Inflammatory macrophage (primary cell): ENCODE results near the gene AHCYL1.
A peak's percentile ranks its signal among the peaks of the same experiment; 100 is the strongest.

ENCODE experiments used
- DNase-seq, 2 donors: peaks; one replicate each; pipeline ENCODE4 v3.0.0-alpha.2; 2020 to 2022

The AHCYL1 gene

DNA sequence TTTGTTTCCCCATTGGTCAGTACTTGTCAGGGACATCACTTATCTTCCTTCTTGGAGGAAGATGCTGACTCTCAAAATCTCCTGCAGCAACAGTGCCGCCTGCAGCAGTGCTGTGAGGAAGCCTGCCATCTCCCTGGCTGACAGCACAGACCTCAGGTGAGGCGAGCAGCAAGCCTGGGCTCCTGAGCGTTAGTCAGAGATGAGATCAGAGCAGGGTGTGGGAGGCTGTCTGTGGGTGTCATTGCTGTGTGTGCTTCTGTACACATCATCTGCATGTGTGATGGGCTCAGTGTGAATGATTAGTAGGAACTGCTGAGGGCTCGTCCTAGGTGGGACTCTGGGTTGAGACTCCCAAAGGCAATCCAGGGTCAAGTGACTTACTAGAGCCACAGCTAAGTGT lies 56.0 kb downstream of the AHCYL1 start:
- DNase-seq, result peak; percentile 52 to 82

DNA sequence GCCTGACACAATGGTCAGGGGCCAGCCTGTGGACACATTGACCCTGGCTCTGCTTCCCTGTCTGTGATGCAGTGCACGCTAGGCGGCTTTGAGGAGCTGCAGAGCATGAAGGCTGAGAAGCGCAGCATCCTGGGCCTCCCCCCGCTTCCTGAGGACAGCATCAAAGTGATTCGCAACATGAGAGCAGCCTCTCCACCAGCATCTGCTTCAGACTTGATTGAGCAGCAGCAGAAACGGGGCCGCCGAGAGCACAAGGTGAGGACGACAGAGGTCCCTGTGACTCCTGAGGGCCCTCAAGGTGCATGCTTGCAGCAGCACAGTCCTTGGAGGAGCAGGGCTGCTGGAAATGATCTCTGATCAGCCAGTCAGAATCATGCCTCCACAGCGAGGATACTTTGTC lies 58.5 kb downstream of the AHCYL1 start:
- DNase-seq, result no peak

DNA sequence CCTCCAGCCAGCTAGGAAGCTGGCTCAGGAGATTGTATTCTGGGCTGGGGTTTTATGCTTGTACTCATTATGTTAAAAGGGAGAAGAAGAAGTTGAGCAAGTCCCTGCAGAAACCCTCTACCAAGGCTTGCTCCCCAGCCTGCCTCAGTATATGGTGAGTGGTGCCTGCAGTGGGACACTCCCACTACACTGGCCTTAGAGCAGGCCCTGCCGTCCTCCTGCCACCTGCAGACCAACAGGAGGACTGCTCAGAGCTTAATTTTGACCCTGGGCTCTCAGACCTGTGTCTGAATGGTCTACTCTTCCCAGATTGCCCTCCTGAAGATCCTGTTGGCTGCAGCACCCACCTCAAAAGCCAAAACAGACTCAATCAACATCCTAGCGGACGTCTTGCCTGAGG lies 62.9 kb downstream of the AHCYL1 start:
- no peak for DNase-seq

DNA sequence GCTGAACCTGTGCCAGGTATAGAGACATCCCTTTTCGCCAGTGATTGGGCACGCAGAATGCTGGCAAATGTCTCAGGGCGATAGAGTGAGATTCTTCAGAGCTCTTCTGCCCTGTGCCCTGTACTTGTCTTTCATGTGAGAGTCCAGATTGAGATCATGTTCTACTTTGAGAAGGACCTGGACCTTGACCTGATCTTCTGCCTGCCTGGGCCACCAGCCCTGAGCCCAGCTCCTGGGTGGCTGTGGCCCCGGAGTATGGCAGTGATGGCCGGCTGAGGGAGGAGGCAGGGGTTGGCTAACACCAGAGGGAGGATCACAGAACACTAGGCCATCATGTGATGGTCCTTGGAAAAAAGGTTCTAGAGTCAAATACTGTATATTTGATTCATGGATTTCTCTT lies 63.7 kb downstream of the AHCYL1 start:
- no peak for DNase-seq

DNA sequence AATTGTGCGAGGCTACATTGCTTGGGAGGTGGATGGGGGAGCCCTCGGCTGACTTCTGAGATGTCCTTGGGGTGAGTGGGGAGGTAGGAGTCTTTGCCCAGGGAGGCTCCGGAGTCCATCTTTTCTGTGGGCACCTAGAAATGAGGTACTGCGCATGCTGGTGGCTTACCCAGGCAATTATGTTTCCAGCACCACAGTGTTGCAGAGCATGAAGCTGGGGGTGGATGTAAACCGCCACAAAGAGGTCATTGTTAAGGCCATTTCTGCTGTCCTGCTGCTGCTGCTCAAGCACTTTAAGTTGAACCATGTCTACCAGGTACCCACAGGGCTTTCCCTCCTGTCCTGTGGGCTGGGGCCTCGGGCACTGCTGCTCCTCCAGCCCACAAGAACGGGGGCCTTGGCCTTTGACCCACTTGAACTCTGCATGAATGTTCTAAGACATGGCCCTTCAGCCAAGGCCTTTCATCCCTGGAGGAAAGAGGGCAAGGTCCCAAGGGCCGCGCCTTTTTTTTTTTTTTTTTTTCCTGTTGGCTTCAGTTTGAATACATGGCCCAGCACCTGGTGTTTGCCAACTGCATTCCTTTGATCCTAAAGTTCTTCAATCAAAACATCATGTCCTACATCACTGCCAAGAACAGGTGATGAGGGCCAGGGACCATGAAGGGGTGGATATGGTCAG lies 64.5 kb downstream of the AHCYL1 start:
- DNase-seq, result no peak

DNA sequence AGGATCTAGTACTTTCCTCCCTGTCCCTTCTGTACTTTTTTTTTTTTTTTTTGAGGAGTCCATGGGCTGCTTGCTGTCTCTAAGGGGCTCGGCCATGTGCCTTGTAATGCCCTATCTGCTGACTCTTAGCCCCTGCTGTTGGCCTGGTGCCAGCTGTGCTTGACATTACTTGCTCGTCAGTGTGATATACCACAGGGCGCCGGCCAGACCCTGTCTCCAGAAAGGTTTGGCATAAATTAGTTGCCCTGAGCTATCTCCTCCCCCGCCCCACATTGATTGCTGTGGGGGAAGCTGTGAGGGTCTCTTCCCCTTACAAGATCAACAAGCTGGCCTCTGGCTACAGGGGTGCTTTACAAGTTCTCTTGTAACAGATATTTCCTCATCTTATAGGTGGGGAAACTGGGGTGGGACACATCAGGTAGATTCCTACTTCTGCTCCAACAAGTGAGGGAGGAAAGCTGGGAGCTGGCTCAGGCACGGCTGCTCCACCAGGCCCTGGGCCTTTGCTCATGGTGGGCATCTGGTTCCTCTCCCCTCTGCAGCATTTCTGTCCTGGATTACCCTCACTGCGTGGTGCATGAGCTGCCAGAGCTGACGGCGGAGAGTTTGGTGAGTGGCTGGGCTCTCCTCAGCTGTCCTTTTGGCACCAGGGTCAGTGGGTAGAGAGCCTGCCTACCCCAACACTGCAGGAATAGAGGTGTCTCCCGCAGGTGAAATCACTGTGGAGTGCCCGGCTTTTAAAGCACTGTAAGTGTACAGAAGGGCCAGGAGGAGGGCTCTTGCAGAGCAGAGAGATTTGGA lies 65.4 kb downstream of the AHCYL1 start:
- DNase-seq, result no peak

DNA sequence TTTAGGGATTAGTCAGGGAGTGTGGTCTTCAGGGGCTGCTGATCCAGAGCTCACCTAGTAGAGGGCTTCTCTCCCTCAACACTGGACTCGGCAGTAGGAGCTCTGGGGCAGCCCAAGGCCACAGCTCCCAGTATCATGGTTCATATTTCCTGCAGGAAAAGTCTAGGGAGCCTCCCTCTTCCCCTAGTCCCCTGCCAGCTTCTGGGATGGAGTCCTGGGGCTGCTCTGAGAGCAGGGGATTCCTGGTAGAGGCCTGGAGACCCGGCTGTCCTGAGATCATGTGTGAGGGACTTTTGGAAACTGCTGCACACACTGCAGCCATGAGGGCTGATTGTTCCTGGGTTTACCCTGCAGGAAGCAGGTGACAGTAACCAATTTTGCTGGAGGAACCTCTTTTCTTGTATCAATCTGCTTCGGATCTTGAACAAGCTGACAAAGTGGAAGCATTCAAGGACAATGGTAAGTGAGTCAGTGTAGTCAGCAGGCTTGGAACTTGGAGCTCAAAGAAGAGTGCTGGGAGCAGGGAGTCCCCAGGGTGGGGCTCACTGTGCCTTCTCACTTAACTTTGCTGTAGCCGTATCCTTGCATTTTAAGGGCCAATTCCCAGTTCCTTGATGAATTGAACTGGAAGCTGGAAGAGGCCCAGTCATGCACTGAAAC lies 66.2 kb downstream of the AHCYL1 start:
- DNase-seq, result no peak

DNA sequence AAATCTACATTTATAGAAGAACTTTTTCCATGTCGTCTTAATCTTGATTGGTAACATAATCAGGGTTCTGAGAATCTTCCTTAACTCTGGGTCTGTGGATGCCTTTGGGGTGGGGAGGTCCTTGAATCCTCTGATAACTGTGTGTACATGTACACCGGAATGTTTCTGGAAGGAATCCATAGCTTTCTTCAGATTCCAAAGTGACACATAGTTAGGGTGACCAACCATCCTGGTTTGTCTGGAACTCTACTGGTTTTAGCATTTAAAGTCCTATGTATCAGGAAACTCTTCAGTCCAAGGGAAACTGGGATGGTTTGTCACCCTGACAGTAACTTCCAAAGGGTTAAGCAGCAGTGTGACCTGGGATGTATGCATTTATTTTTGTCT lies 66.7 kb downstream of the AHCYL1 start:
- no peak for DNase-seq

DNA sequence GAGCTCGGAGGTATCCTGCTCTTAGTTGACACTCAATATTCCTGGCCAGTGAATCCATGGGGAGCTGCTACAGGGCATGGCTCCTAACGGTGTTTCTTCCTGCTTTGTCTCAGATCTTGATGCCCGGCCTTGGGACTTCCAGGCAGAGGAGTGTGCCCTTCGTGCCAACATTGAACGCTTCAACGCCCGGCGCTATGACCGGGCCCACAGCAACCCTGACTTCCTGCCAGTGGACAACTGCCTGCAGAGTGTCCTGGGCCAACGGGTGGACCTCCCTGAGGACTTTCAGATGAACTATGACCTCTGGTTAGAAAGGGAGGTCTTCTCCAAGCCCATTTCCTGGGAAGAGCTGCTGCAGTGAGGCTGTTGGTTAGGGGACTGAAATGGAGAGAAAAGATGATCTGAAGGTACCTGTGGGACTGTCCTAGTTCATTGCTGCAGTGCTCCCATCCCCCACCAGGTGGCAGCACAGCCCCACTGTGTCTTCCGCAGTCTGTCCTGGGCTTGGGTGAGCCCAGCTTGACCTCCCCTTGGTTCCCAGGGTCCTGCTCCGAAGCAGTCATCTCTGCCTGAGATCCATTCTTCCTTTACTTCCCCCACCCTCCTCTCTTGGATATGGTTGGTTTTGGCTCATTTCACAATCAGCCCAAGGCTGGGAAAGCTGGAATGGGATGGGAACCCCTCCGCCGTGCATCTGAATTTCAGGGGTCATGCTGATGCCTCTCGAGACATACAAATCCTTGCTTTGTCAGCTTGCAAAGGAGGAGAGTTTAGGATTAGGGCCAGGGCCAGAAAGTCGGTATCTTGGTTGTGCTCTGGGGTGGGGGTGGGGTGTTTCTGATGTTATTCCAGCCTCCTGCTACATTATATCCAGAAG lies 69.2 kb downstream of the AHCYL1 start:
- DNase-seq, result peak; percentile 36 to 59

DNA sequence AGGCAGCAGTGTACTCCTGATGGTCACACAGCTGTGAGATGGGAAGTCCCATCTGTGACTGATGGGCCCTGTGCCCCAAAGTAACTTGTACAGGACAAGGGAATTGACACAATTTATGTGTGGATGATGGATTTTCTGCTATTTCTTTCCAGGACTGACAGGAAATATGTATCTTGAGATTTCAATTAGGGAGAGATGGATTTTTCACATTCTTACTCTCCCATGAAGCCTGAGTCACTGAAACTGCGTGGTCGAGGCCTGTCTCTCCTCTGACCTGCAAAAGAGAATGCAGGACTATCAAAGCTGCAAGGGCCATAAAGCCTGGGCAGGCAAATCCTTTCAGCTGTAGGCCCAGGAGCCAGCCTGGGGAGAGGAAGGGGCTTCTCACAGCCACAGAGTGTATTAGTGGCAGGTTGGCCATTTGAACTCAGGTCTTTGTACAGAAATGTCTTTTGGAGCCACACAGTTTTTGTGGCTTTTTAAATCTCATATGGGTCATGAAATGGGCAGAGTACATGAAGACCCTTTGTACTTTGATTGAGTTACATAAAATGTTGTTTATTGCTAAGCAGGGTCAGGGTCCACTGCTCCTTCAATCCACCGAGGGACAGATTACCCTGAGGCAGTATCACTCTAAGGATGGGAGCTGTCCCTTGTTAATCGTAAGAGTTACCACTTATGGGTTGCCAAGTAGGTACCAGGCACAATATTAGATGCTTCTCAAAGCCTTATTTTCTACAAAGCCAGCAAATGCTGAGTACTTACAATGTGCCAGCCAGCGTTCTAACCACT lies 71.1 kb downstream of the AHCYL1 start:
- DNase-seq, result no peak

DNA sequence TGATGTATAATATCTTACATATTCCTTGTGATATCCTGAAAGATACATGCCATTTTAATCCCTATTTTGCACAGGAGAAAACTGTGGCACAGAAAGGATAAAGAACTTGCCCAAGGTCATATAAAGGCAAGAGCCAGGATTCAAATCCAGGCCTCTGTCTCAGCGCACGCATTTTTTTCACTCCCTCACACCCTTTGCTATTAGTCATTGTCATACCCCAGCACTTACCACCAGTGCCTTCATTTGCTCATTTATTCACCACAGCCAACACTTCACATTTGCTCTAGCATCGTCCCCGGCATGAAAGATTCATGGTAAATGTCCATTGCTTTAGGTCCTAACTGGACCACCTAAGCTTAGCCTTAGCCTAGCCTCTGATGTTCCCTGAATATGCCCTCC lies 71.7 kb downstream of the AHCYL1 start:
- no peak for DNase-seq

DNA sequence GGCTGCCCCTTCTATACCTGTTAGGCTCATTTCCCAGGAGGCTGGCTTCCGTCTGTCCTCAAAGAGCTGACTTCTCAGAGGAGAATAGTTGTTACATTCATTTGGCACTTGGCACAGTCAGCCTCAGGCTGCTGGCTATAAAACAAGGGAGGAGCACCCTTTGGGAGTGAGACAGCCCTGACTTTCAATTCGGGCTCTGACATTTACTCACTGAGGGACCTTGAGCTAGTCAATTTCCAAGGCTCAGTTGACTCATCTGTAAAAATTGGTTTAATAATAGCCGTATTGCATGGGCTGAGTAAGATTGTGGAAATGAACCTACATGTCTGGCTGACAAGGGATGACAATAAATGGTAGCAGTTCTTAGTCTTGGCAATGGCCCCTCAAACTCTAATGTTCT lies 72.2 kb downstream of the AHCYL1 start:
- DNase-seq, result no peak

DNA sequence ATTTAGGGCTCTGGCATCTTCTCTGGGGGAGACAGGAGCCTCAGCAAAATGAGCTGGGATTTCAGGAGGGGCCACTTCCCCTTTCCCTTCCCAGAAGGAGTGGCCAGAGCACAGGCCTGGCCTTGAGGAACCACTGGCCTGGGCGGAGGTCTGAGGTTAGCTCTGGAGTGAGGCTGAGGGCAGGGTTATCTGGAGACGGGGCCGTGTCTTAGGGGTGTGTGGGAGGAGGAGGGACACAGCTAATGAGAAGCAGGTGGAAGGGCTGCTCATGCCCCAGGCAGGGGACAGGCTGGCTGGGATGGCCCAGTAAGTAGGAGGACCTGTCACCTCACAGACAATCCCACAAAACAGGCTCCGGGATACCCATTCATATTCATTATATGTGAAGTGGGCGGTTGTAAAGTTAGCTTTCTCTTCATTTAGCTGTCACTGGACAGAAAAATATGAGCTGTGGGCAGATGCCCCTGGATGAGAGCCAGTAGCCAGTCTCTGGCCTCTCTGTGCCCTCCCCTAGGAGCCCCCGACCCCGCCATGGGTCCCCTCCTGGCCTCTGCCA lies 73.5 kb downstream of the AHCYL1 start:
- DNase-seq, result peak; percentile 68 to 77

DNA sequence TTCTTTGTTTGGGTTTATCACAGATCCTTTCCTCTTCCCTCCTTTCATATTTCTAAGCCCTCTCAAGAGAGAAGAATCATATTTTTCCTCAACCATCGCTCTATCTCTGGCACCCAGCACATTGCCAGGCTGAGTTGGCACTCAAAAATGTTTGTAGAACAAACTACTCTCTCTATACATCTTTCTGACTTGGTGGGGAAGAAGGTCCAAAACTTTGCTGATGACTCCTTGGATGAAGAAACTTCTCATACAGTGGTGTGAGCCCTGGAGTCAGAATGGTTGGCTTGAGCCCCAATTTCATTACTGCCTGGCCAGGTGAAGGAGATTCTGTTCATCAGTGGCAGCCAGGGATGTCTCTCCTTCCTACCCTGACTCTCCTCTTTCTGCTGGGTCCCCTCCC lies 74.0 kb downstream of the AHCYL1 start:
- no peak for DNase-seq

DNA sequence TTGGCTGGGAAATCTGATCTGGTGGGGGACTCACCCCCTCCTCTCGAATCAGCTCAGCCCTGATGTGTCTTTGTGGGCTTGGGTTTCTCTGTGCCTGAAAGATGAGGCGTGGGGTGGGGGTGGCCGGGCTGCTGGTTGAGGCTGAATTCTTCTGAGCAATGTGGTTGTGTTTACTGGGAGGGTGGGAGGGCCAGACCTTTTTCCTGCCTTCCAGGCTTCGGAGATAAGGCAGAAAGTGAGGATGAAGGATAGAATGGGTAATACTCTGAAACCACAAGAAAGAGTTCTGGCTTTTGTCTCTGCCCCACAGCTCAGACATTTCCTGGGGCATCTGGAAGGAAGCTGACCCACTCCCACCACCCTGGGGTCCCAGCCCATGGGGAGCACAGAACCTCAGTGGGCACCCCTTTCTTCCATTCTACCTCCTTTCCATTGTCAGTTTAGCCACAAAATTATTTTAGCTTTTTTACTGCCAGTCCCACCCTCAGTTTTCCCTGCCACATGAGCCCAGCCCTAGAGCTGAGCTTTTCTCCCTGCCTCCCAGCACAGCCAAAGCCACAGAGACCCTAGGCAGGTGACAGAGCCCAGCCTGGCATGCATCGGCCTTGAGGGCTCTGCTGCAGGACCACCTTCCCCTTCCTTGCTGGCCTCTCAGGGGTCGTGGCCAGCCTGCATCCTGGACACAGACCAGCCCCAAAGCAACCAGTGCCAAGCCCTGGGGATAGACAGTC lies 74.7 kb downstream of the AHCYL1 start:
- no peak for DNase-seq

DNA sequence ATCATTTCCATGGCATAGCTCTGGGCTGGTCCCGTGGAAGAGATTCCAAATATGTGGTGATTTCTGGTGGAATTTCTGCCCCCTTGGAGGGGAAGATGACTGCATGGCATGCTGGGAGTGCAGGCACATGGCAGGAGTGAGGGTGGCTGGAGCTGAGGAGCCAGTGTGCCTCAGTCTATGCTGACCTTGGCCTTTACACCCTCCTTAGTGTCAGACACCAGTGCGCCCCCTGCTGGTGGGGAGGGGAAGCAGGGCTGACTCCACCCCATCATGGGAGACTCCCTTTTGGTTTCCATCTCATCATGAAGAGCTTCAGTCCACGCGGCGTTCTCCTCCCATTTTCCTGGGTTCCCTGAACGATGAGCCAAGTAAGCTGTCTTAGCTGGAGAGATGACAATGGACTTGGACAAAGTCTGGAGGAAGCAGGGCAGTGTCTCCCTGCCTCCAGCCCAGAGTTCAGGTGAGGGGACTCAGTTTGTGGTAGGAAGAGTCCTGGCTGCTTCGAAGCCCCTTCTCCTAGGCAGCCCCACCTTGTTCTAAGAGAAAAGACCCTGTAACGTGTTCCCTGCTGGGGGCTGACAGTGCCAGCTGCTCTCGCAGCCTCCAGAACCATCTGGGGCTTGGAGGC lies 75.6 kb downstream of the AHCYL1 start:
- DNase-seq, result peak; percentile 63 to 68

DNA sequence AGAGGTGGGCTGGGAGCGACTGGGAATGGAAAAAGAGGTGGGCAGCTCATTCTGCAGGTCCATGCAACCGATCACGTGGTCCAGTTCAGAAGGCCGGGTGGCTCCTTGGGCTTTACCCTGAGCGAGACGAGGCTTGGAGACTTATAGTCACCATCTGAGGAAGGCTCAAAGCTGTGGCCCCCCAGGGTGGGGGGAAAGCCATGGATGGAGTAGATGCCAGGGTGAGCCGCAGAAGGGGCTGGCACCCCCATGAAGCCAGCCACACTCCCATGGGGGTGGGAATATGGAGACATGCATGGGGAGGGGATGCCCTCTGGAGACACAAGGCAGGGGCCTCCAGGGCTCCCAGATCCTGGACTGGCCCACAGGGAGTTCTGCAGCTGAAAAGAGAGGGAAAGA lies 76.1 kb downstream of the AHCYL1 start:
- DNase-seq, result no peak

DNA sequence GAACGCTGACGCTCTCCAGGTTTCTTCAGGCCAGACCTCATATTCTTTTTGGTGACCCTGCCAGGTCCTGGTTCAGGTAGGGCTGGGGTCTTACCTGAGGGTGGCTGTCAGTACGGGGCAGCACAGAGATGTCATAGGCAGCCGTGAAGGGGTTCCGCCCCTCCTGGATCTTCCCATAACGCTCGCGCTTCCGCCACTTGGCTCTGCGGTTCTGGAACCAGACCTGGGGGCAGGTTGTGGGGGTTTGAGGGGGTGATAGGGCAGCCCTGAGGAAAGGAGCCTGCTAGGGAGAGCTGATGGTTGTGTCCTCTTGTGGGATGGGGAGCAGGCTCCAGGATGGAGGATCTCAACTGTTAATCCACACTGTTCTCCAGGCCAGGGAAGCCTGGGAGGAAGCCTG lies 76.8 kb downstream of the AHCYL1 start:
- no peak for DNase-seq

DNA sequence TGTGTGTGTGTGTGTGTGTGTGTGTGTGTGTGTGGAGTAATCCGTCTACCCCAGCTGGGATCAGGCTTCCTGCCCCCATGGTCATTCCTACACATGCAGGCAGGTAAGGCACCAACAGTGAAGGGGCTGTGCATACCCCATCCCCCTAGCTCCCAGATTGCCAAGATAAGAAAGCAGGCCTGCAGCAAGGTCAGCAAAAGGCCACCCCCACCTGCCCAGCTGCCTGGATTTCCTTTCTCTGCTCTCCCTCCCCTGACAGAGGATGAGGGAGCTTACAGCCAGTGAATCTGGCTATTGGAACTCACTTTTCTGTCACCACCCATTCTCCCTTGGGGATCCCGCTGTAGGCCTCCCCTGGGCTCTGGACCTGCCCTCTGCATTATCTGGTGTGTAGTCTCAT lies 78.0 kb downstream of the AHCYL1 start:
- DNase-seq, result no peak

DNA sequence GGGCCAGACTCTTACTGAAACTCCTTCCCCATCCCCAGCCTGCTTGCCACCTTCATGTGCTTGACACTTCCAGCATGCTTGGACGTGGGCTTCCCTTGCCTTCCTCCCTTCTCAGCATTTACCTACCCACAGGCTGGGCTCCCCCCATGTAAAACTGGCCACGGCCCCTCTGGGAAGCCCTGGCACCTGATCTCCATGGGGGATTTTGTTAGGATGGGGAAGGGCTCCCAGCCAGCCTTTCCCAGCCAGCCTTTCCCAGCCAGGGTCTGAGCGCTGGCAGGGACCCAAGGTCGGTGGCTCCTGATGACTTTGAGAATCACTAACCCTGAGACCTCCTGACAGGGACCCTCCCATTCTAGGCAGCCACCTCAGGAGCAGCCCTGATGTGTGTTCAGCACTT lies 79.2 kb downstream of the AHCYL1 start:
- DNase-seq, result no peak
